C4-2B (cell line): ENCODE measurements around the gene SUMO1.

ENCODE experiments used
- ZFX ChIP-seq: fragments of 450-650 bp; IDR thresholded peaks from 2 replicates; pipeline ENCODE4 v1.6.1; 2017
- TF ChIP-seq, protein P1 (sequence below): fragments of 450-650 bp; conservative IDR thresholded peaks from 2 replicates; pipeline ENCODE4 v1.5.1; 2017; ENCODE audit warnings: mild to moderate bottlenecking

GRCh38 chr2:202201220-202202160 lies 36.9 kb downstream of the SUMO1 start:
- TF ChIP-seq, protein P1, sequence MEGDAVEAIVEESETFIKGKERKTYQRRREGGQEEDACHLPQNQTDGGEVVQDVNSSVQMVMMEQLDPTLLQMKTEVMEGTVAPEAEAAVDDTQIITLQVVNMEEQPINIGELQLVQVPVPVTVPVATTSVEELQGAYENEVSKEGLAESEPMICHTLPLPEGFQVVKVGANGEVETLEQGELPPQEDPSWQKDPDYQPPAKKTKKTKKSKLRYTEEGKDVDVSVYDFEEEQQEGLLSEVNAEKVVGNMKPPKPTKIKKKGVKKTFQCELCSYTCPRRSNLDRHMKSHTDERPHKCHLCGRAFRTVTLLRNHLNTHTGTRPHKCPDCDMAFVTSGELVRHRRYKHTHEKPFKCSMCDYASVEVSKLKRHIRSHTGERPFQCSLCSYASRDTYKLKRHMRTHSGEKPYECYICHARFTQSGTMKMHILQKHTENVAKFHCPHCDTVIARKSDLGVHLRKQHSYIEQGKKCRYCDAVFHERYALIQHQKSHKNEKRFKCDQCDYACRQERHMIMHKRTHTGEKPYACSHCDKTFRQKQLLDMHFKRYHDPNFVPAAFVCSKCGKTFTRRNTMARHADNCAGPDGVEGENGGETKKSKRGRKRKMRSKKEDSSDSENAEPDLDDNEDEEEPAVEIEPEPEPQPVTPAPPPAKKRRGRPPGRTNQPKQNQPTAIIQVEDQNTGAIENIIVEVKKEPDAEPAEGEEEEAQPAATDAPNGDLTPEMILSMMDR, result no peak
- TF ChIP-seq ZFX, result no peak
